Right renal cortex interstitium (tissue), 3 donors: Measurements from ENCODE around the gene YWHAB. TPM values are rescaled to one million over a fixed set of nuclear protein-coding genes. Genes with fewer than 3 reads are reported as not detected.
"Not testable (repeated sequence)": the region's sequence is repeated elsewhere in the genome, so short reads cannot be mapped to it uniquely, and the experiment has no call there.

ENCODE experiments used
- DNase-seq, 3 donors: peaks; one replicate each; pipeline ENCODE4 v3.0.0-alpha.2; 2013; ENCODE audit warnings: low read depth in 3 of 3, low spot score in 2 of 3
- polyA plus RNA-seq, 3 donors: library from polyadenylated mRNA; unstranded; fragments of 120-200 nt; gene quantifications; one replicate each; pipeline ENCODE4 v1.2.1, GENCODE V29; 2013; ENCODE audit not compliant: insufficient read length in 3 of 3

The YWHAB gene
- polyA plus RNA-seq, 3 donors = 236 to 251 (median 240) TPM

GRCh38 chr20:44866703-44867335 lies 18.7 kb upstream of the YWHAB start:
- no peak for DNase-seq

GRCh38 chr20:44869471-44869870 lies 16.0 kb upstream of the YWHAB start:
- no peak for DNase-seq

GRCh38 chr20:44882360-44882759 lies 3.1 kb upstream of the YWHAB start:
- DNase-seq = not testable (repeated sequence)

- no peak for DNase-seq
Measured at GRCh38 chr20:44883214-44883902, 2.1 kb upstream of the YWHAB start.

- no peak for DNase-seq
Measured at GRCh38 chr20:44884907-44885391, 556 bp upstream of the YWHAB start.

GRCh38 chr20:44886266-44886651 lies 754 bp downstream of the YWHAB start:
- no peak for DNase-seq

- DNase-seq = no peak
Measured at GRCh38 chr20:44886828-44887227, 1.3 kb downstream of the YWHAB start.

- no peak for DNase-seq
Measured at GRCh38 chr20:44887466-44887865, 2.0 kb downstream of the YWHAB start.

- no peak for DNase-seq
Measured at GRCh38 chr20:44888226-44889103, 3.0 kb downstream of the YWHAB start.

- DNase-seq = no peak
Measured at GRCh38 chr20:44891826-44892225, 6.3 kb downstream of the YWHAB start.

GRCh38 chr20:44894959-44895358 lies 9.5 kb downstream of the YWHAB start:
- no peak for DNase-seq

GRCh38 chr20:44896583-44896982 lies 11.1 kb downstream of the YWHAB start:
- DNase-seq = no peak

- no peak for DNase-seq
Measured at GRCh38 chr20:44897133-44897532, 11.6 kb downstream of the YWHAB start.

- DNase-seq = no peak
Measured at GRCh38 chr20:44900231-44900854, 14.8 kb downstream of the YWHAB start.

GRCh38 chr20:44901974-44902373 lies 16.5 kb downstream of the YWHAB start:
- DNase-seq = no peak

GRCh38 chr20:44904377-44904776 lies 18.9 kb downstream of the YWHAB start:
- no peak for DNase-seq

- no peak for DNase-seq
Measured at GRCh38 chr20:44908987-44909871, 23.7 kb downstream of the YWHAB start.

- DNase-seq = no peak
Measured at GRCh38 chr20:44909872-44910689, 24.6 kb downstream of the YWHAB start, which contains the start of gene PABPC1L. Gene PABPC1L, plus strand, starts transcription at chr20:44910060. Its CDS starts 84 bp downstream, at chr20:44910144.

GRCh38 chr20:44910690-44911262 lies 25.3 kb downstream of the YWHAB start:
- no peak for DNase-seq
